Endothelial cell of umbilical vein (primary cell): ENCODE data around the gene DIS3L2. TPM values are rescaled to one million over a fixed set of nuclear protein-coding genes. Genes with fewer than 3 reads are reported as not detected.

Source experiments
- BruUV-seq: library from RNA; stranded (reverse); fragments of 400-500 nt; replicated peaks from 2 replicates; lab custom pipeline; 2021; lab: Mats Ljungman, UMichigan
- CTCF ChIA-PET: fragments of 300-600, 350-600 bp; sonication (Branson Sonifier 250); formaldehyde crosslinking; loops from one replicate; lab custom pipeline; 2021; ENCODE audit warnings: antibody characterized with exemption, inconsistent platforms; lab: Charles Lee
- POLR2A ChIA-PET: fragments of 300-600, 350-600 bp; sonication (Branson Sonifier 250); formaldehyde crosslinking; loops from one replicate; lab custom pipeline; 2021; ENCODE audit warnings: antibody characterized with exemption, inconsistent platforms; lab: Charles Lee
- DNase-seq: peaks from one replicate; pipeline ENCODE4 v3.0.0-alpha.2; 2011; ENCODE audit warnings: low read depth, low spot score
- FAIRE-seq: peaks from 2 replicates; lab custom pipeline; 2011; peaks lifted over from hg19 to GRCh38; lab: Jason Lieb, UNC
- H2AFZ ChIP-seq: 2 replicates; pipeline ENCODE4 v1.6.0; 2012; ENCODE audit warnings: low read depth, low read length, control low read depth, inconsistent platforms
- H3K27ac ChIP-seq: 2 replicates; pipeline ENCODE4 v1.5.1; 2011; ENCODE audit warnings: low read depth, mild to moderate bottlenecking, control low read depth, low read length, moderate library complexity; ENCODE audit not compliant: insufficient read depth
- H3K27me3 ChIP-seq, 2 experiments: 2 replicates each; pipeline versions ENCODE4 v1.6.0 to v1.6.1; 2011; ENCODE audit warnings: low read length in 2 of 2, mixed read lengths in 1 of 2; ENCODE audit not compliant: control insufficient read depth in 2 of 2, insufficient read depth in 2 of 2
- H3K36me3 ChIP-seq, 2 experiments: 2 replicates in 1 of 2; 3 replicates in 1 of 2; pipeline ENCODE4 v1.5.1; 2011; ENCODE audit warnings: low read length in 2 of 2, mild to moderate bottlenecking in 1 of 2, moderate library complexity in 1 of 2; ENCODE audit not compliant: control insufficient read depth in 2 of 2, insufficient read depth in 2 of 2; ENCODE audit errors: extremely low read depth in 1 of 2
- H3K4me1 ChIP-seq: 3 replicates; pipeline ENCODE4 v1.5.1; 2011; ENCODE audit warnings: mild to moderate bottlenecking, low read length; ENCODE audit not compliant: control insufficient read depth, insufficient read depth; ENCODE audit errors: extremely low read depth
- H3K4me2 ChIP-seq: 2 replicates; pipeline ENCODE4 v1.6.1; 2011; ENCODE audit warnings: low read length, control low read depth, mixed read lengths; ENCODE audit not compliant: insufficient read depth
- H3K4me3 ChIP-seq, 3 experiments: fragments of 200-600 bp in 1 of 3; sonication (generic), shearing (Covaris generic) in 1 of 3; replicated peaks in 1 of 3; 2 replicates each; pipeline ENCODE4 v1.5.1; 2011 to 2016; ENCODE audit warnings: control low read depth in 3 of 3, low read length in 3 of 3, mild to moderate bottlenecking in 2 of 3, inconsistent platforms in 1 of 3, low read depth in 1 of 3, moderate library complexity in 1 of 3; ENCODE audit not compliant: insufficient read depth in 1 of 3
- H3K79me2 ChIP-seq: 2 replicates; pipeline ENCODE4 v1.6.0; 2012; ENCODE audit warnings: low read length, inconsistent platforms; ENCODE audit not compliant: control insufficient read depth, insufficient read depth
- H3K9ac ChIP-seq: replicated peaks from 2 replicates; pipeline ENCODE3; 2011; ENCODE audit warnings: low read length, control low read depth; ENCODE audit not compliant: insufficient read depth; ENCODE audit errors: extremely low read depth
- H3K9me1 ChIP-seq: replicated peaks from 3 replicates; pipeline ENCODE4 v1.6.0; 2011; ENCODE audit warnings: mild to moderate bottlenecking, low read length; ENCODE audit not compliant: control insufficient read depth, insufficient read depth; ENCODE audit errors: extremely low read depth
- H3K9me3 ChIP-seq: replicated peaks from 2 replicates; pipeline ENCODE4 v1.5.1; 2012; ENCODE audit warnings: low read length, inconsistent platforms; ENCODE audit not compliant: control insufficient read depth, insufficient read depth
- H4K20me1 ChIP-seq: replicated peaks from 2 replicates; pipeline ENCODE3; 2011; ENCODE audit warnings: mild to moderate bottlenecking, low read length; ENCODE audit not compliant: control insufficient read depth, insufficient read depth; ENCODE audit errors: extremely low read depth
- EZH2 ChIP-seq: IDR thresholded peaks from 2 replicates; pipeline ENCODE4 v1.6.1; 2012; ENCODE audit warnings: borderline replicate concordance, low read depth, mild to moderate bottlenecking, moderate library complexity, low read length, inconsistent platforms; ENCODE audit not compliant: severe bottlenecking
- FOS ChIP-seq: IDR thresholded peaks from 2 replicates; pipeline ENCODE4 v1.6.1; 2011; ENCODE audit warnings: mild to moderate bottlenecking, low read length, moderate library complexity, borderline replicate concordance; ENCODE audit not compliant: insufficient read depth
- GATA2 ChIP-seq: IDR thresholded peaks from 2 replicates; pipeline ENCODE4 v1.7.0; 2011; ENCODE audit warnings: low read depth, mild to moderate bottlenecking, moderate library complexity, mixed read lengths, low read length; ENCODE audit not compliant: insufficient read length, insufficient read depth
- JUN ChIP-seq: IDR thresholded peaks from 2 replicates; pipeline ENCODE4 v1.6.1; 2011; ENCODE audit warnings: borderline replicate concordance, low read depth; ENCODE audit not compliant: insufficient read length, insufficient read depth
- MAX ChIP-seq: IDR thresholded peaks from 2 replicates; pipeline ENCODE4 v1.6.1; 2011; ENCODE audit not compliant: insufficient read depth, insufficient read length
- MYC ChIP-seq: IDR thresholded peaks from one replicate; pipeline ENCODE4 v1.6.1; 2011; ENCODE audit warnings: mild to moderate bottlenecking, low read depth, low read length
- POLR2A ChIP-seq: IDR thresholded peaks from 2 replicates; pipeline ENCODE4 v1.6.1; 2012; ENCODE audit warnings: low read depth, mild to moderate bottlenecking, control low read depth, low read length
- POLR2AphosphoS5 ChIP-seq: IDR thresholded peaks from 2 replicates; pipeline ENCODE4 v1.6.1; 2012; ENCODE audit warnings: low read depth, mild to moderate bottlenecking, control low read depth, low read length, moderate library complexity; ENCODE audit not compliant: insufficient read depth
- dilution Hi-C: fragments of 300-500 bp; cut with MboI; formaldehyde crosslinking; loops from one replicate; pipeline ENCODE4 v1.15.0; 2019; ENCODE audit warnings: low sequenced_read_pairs; ENCODE audit not compliant: extremely low pct_ligation_motif_present
- intact Hi-C: fragments of 100-400 bp; cut with micrococcal nuclease; formaldehyde crosslinking; loops from one replicate; pipeline ENCODE4 v1.10.0; 2022
- polyA plus RNA-seq, 4 experiments: library from polyadenylated mRNA; depleted of rRNA in 3 of 4; stranded (reverse) in 3 of 4; unstranded in 1 of 4; fragments of >200 nt; gene quantifications; 2 replicates each; pipeline versions ENCODE4 v1.2.1 to v1.2.3, GENCODE V29; 2011 to 2012; ENCODE audit warnings: missing spikeins in 1 of 4
- total RNA-seq: library from RNA; stranded (reverse); gene quantifications from 2 replicates; pipeline ENCODE4 v1.2.3, GENCODE V29; 2021
- TF ChIP-seq, protein P1 (sequence below), 2 donors: IDR thresholded peaks; 1 replicate in 1 of 2; 2 replicates in 1 of 2; pipeline ENCODE4 v1.5.1; 2011; ENCODE audit warnings: low read length in 2 of 2, mild to moderate bottlenecking in 2 of 2, moderate library complexity in 2 of 2, control low read depth in 1 of 2, inconsistent platforms in 1 of 2, low read depth in 1 of 2; ENCODE audit not compliant: insufficient read depth in 1 of 2; ENCODE audit errors: extremely low read depth in 1 of 2

The DIS3L2 gene
- total and polyA plus RNA-seq, 2 donors (not counting 3 experiments of a cell fraction or from before 2014, with no cell fraction given), result 14.6 to 31.2 TPM

DNA sequence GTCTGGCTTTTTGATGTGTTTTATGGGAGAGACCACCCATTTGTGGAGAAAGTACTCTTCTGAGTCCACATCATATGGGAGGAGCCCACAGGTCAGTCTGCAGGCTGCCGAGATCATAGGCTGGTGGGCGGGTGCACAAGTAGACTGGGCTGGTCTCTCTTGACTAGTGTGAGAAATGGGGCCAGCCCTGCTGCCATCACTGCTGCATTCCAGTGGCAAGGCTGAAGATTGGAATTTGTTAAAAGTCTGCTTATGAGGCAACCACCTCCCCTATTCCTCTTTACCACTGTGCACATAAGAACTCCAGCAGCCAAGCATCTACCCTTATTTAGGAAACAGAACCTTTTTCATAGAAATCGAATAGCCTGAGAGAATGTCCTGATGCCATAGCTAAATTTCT is 200.7 kb downstream of the DIS3L2 start:
- H4K20me1 ChIP-seq, result no peaks in the 10 kb centered on the region
- H3K4me3 ChIP-seq, result no peak overlapping the region
- POLR2A ChIA-PET, result no interaction called here
- no peak for FAIRE-seq
- H3K36me3 ChIP-seq, result no peaks in the 10 kb centered on the region
- no peaks in the 10 kb centered on the region for H3K9me1 ChIP-seq
- peaks cover 8% of the 10 kb centered on the region for H3K4me1 ChIP-seq
- intact Hi-C loops (no loop called here), dilution Hi-C loops (no loop called here)
- no peaks in the 10 kb centered on the region for H3K9me3 ChIP-seq
- no peak for TF ChIP-seq EZH2
- TF ChIP-seq FOS, result no peak
- no peak overlapping the region for H2AFZ ChIP-seq
- H3K9ac ChIP-seq, result no peak overlapping the region
- no peak for DNase-seq
- H3K79me2 ChIP-seq, result no peaks in the 10 kb centered on the region
- H3K27ac ChIP-seq, result no peak overlapping the region
- no peak overlapping the region for H3K4me2 ChIP-seq
- CTCF ChIA-PET, result no interaction called here
- no TSS peak for BruUV-seq
- H3K27me3 ChIP-seq, result no peaks in the 10 kb centered on the region

GRCh38 chr2:232170396-232170795 is 208.9 kb downstream of the DIS3L2 start:
- H2AFZ ChIP-seq, result no peak overlapping the region
- dilution Hi-C loops, result no loop called here
- H3K27me3 ChIP-seq, result no peaks in the 10 kb centered on the region
- H3K4me2 ChIP-seq, result no peak overlapping the region
- intact Hi-C loops, result no loop called here
- no peaks in the 10 kb centered on the region for H3K9me3 ChIP-seq
- TF ChIP-seq MAX (no peak), MYC (no peak), POLR2AphosphoS5 (no peak), FOS (no peak), POLR2A (no peak), EZH2 (no peak), JUN (no peak), GATA2 (no peak)
- TF ChIP-seq, protein P1, sequence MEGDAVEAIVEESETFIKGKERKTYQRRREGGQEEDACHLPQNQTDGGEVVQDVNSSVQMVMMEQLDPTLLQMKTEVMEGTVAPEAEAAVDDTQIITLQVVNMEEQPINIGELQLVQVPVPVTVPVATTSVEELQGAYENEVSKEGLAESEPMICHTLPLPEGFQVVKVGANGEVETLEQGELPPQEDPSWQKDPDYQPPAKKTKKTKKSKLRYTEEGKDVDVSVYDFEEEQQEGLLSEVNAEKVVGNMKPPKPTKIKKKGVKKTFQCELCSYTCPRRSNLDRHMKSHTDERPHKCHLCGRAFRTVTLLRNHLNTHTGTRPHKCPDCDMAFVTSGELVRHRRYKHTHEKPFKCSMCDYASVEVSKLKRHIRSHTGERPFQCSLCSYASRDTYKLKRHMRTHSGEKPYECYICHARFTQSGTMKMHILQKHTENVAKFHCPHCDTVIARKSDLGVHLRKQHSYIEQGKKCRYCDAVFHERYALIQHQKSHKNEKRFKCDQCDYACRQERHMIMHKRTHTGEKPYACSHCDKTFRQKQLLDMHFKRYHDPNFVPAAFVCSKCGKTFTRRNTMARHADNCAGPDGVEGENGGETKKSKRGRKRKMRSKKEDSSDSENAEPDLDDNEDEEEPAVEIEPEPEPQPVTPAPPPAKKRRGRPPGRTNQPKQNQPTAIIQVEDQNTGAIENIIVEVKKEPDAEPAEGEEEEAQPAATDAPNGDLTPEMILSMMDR (IDR thresholded peaks at IDR 0.05; ENCODE audit: extremely low read depth in 1 of 2, insufficient read depth in 1 of 2, low read depth in 1 of 2, low read length in 2 of 2), result no peak
- H3K9ac ChIP-seq, result no peak overlapping the region
- no peaks in the 10 kb centered on the region for H3K79me2 ChIP-seq
- no TSS peak for BruUV-seq
- no peak overlapping the region for H3K4me3 ChIP-seq
- CTCF ChIA-PET, result interaction anchor here (0.8 to 1.4 kb wide), 8 partner anchors 13 to 272 kb away, joined by 3 to 4 read pairs (median 4); no protein-coding TSS in a partner anchor
- no peaks in the 10 kb centered on the region for H4K20me1 ChIP-seq
- FAIRE-seq (no peak), DNase-seq (peak; percentile 62)
- no peaks in the 10 kb centered on the region for H3K36me3 ChIP-seq
- no peak overlapping the region for H3K27ac ChIP-seq
- POLR2A ChIA-PET, result no interaction called here
- H3K9me1 ChIP-seq, result no peaks in the 10 kb centered on the region
- peaks cover 6% of the 10 kb centered on the region for H3K4me1 ChIP-seq
